Left ventricle myocardium inferior (tissue), 1 donor: ENCODE results near the gene SSBP3. TPM values are rescaled to one million over a fixed set of nuclear protein-coding genes. Genes with fewer than 3 reads are reported as not detected.

ENCODE experiments used
- DNase-seq: peaks from one replicate; pipeline ENCODE4 v3.0.0-alpha.2; 2020
- H3K27ac ChIP-seq: fragments of 200-600 bp; replicated peaks from 2 replicates; pipeline ENCODE4 v1.8.0; 2021
- H3K27me3 ChIP-seq: fragments of 200-600 bp; 2 replicates; pipeline ENCODE4 v1.8.0; 2021; ENCODE audit warnings: low read depth
- H3K36me3 ChIP-seq: fragments of 200-600 bp; 2 replicates; pipeline ENCODE4 v1.8.0; 2021
- H3K4me1 ChIP-seq: fragments of 200-600 bp; 2 replicates; pipeline ENCODE4 v1.8.0; 2021
- H3K4me3 ChIP-seq: fragments of 200-600 bp; 2 replicates; pipeline ENCODE4 v1.8.0; 2021; ENCODE audit warnings: mild to moderate bottlenecking, moderate library complexity
- H3K9me3 ChIP-seq: fragments of 200-600 bp; replicated peaks from 2 replicates; pipeline ENCODE4 v1.8.0; 2021
- intact Hi-C: fragments of 100-400 bp; cut with micrococcal nuclease; formaldehyde crosslinking; loops from one replicate; pipeline ENCODE4 v1.11.0; 2022
- total RNA-seq: library from RNA; stranded (reverse); fragmentation: NEBNext Ultra II Directional; extraction: Animal tissue kit (Norgen Biotek cat#: 25700); gene quantifications from one replicate; pipeline ENCODE4 v1.2.1, GENCODE V29; 2021
- TF ChIP-seq, protein P1 (sequence below): fragments of 200-600 bp; IDR thresholded peaks from 2 replicates; pipeline ENCODE4 v1.8.0; 2021; ENCODE audit warnings: antibody characterized with exemption, mild to moderate bottlenecking, borderline replicate concordance
- donor health status: DM: no; HTN: yes; CAD: no; lungs with severe emphysema.

Gene SSBP3
- total RNA-seq, 1 donor from 2014 or later: 57.7 TPM

DNA sequence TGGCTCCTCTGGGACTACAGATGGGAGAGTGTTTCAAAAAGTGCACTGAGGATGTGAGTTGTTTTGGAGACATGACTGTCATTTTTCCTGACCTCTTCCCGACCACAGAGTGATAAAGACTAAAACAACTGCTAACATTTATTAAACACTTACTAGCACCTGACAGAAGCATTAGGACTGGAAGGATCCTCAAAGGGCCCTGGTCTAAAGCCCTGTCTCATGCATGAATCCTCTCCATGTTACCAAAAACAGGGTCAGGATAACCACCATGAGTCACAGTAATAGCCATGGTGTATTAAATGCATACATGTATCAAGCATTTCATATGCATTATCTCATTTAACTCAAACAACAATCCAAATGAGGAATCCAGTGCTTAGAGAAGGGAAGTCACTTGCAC lies 217.9 kb downstream of the SSBP3 start:
- H3K4me1 ChIP-seq: no peaks in the 10 kb centered on the region
- H3K27ac ChIP-seq: no peak overlapping the region
- TF ChIP-seq, protein P1, sequence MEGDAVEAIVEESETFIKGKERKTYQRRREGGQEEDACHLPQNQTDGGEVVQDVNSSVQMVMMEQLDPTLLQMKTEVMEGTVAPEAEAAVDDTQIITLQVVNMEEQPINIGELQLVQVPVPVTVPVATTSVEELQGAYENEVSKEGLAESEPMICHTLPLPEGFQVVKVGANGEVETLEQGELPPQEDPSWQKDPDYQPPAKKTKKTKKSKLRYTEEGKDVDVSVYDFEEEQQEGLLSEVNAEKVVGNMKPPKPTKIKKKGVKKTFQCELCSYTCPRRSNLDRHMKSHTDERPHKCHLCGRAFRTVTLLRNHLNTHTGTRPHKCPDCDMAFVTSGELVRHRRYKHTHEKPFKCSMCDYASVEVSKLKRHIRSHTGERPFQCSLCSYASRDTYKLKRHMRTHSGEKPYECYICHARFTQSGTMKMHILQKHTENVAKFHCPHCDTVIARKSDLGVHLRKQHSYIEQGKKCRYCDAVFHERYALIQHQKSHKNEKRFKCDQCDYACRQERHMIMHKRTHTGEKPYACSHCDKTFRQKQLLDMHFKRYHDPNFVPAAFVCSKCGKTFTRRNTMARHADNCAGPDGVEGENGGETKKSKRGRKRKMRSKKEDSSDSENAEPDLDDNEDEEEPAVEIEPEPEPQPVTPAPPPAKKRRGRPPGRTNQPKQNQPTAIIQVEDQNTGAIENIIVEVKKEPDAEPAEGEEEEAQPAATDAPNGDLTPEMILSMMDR: no peak
- H3K9me3 ChIP-seq: no peaks in the 10 kb centered on the region
- no peak for DNase-seq
- H3K4me3 ChIP-seq: no peak overlapping the region
- peaks cover 32% of the 10 kb centered on the region for H3K36me3 ChIP-seq
- H3K27me3 ChIP-seq: no peaks in the 10 kb centered on the region
- intact Hi-C loops: no loop called here

- no peak overlapping the region for H3K4me3 ChIP-seq
- H3K4me1 ChIP-seq: no peaks in the 10 kb centered on the region
- H3K27me3 ChIP-seq: no peaks in the 10 kb centered on the region
- no peak overlapping the region for H3K27ac ChIP-seq
- intact Hi-C loops: no loop called here
- TF ChIP-seq, protein P1: no peak
- H3K36me3 ChIP-seq: peaks cover 18% of the 10 kb centered on the region
- no peak for DNase-seq
- no peaks in the 10 kb centered on the region for H3K9me3 ChIP-seq
These were observed 220.1 kb downstream of the SSBP3 start for GRCh38 chr1:54186056-54186455.

GRCh38 chr1:54180701-54181360 lies 225.4 kb downstream of the SSBP3 start:
- H3K36me3 ChIP-seq: peaks cover 27% of the 10 kb centered on the region
- intact Hi-C loops: no loop called here
- no peak overlapping the region for H3K27ac ChIP-seq
- DNase-seq: no peak
- H3K4me1 ChIP-seq: no peaks in the 10 kb centered on the region
- no peaks in the 10 kb centered on the region for H3K27me3 ChIP-seq
- no peaks in the 10 kb centered on the region for H3K9me3 ChIP-seq
- TF ChIP-seq, protein P1: no peak
- H3K4me3 ChIP-seq: no peak overlapping the region

DNA sequence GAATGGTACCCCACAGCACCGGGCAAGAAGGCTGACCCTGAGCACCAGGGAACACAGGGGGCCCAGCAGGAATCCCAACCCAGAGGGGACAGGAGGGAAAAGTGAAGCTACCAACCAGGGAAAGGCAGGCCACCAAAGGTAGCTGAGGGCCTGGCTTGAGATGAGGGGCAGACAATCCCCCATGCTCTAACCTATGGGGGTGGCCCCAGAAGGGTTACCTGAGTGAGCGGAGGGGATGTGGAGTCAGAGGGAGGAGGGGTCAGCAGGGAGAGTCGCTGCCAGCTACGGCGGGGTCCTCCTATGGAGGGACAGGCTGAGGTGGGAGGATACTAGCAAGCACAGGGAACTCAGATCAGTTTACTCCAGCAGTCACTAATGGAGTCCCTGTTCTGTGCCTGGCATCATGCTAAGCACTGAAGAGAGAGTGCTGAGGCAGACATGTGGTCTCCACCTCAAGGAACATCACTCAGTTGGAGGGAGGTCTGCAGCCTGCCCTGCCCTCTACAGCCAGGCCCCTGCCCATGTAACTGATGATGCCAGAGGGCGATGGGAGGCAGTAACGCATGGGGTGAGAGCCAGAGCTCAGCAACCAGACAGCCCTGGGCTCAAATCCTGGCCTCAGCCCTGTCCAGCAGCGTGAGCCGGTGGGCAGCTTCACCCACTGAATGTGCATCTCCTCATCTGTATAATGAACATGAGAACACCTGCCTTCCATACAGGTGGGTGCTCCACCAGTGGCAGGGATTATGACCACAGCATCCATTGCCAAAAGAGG lies 227.7 kb downstream of the SSBP3 start:
- Histone ChIP-seq H3K27ac (no peak overlapping the region), H3K9me3 (no peaks in the 10 kb centered on the region), H3K4me1 (no peaks in the 10 kb centered on the region), H3K27me3 (no peaks in the 10 kb centered on the region), H3K4me3 (no peak overlapping the region), H3K36me3 (peaks cover 27% of the 10 kb centered on the region)
- TF ChIP-seq, protein P1: no peak
- DNase-seq: no peak
- intact Hi-C loops: no loop called here

DNA sequence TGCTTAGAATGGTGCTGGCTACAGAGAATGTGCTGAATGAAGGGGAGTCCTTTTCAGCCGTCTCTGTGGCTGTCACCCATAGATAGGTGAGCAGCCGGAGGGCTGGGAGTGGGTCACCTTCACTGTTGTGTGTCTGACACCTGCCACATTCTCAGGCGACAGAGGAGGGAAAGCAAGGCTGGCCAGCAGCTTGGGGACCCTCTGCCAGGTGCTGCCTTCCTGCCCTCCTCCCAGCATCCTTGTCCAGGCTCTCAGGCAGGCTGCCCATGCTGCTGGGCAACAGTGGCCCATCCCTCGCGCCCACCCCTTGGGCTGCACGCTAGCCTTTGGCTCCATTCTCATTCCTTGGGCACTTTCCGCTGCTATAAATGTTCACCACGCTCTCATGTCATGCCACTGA lies 228.5 kb downstream of the SSBP3 start:
- no peaks in the 10 kb centered on the region for H3K4me1 ChIP-seq
- H3K36me3 ChIP-seq: peaks cover 27% of the 10 kb centered on the region
- no peaks in the 10 kb centered on the region for H3K9me3 ChIP-seq
- H3K27ac ChIP-seq: no peak overlapping the region
- no peak for DNase-seq
- no peaks in the 10 kb centered on the region for H3K27me3 ChIP-seq
- intact Hi-C loops: no loop called here
- no peak overlapping the region for H3K4me3 ChIP-seq
- TF ChIP-seq, protein P1: no peak
